ENCODE data around the gene RRAD.

Gene RRAD

DNA sequence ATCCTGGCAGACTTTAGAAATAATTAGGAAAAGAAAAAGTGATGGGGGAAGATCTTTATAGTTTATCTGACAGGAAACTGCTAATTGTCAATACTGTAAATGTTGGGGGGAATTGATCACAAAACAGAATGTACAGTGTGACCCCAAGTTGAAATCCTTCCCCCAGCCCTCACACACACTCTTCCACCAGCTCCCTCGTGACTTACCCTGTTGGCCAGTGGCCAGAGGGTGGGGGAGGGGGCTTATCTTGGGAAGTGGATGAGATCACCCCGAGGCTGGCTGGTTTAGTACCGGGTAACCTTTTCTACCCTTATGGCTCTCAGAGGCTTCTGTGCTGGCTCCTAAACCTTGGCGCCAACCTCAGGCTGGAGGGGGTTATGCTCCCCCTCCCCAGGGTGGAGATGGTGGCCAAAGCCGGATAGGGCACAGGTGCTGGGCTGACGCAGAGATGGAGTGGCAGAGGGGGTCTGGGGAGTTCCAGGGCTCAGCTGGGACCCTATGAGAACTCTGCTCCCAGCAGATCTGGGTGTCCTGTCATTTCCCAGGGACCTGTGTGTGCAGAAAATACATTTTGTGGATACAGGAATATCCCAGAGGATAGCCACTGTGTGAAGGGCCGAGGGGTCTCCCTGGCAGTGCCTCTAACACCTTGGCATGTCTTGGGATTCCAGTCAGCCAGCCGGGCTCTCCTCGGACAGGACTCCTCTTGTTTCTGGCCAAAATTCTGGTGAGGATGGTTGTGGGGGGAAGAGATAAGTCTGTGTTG lies 25.2 kb downstream of the RRAD start (continued):
- TF ChIP-seq, protein P1, sequence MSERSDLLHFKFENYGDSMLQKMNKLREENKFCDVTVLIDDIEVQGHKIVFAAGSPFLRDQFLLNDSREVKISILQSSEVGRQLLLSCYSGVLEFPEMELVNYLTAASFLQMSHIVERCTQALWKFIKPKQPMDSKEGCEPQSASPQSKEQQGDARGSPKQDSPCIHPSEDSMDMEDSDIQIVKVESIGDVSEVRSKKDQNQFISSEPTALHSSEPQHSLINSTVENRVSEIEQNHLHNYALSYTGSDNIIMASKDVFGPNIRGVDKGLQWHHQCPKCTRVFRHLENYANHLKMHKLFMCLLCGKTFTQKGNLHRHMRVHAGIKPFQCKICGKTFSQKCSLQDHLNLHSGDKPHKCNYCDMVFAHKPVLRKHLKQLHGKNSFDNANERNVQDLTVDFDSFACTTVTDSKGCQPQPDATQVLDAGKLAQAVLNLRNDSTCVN (tag by site-specific recombination; optimal IDR thresholded peaks at IDR 0.05), result no peak
- TF ChIP-seq ZFHX2 (tag by site-specific recombination; conservative IDR thresholded peaks at IDR 0.05) (0 out of 2 replicates have a peak, but pooled peaks have one; percentile 12), ZNF548 (tag by site-specific recombination; IDR thresholded peaks at IDR 0.05) (no peak), ZNF394 (tag by site-specific recombination; IDR thresholded peaks at IDR 0.05; ENCODE audit: borderline replicate concordance) (no peak), TRIM28 (IDR thresholded peaks at IDR 0.05; ENCODE audit: borderline replicate concordance, low read length) (no peak), ZNF791 (tag by site-specific recombination; IDR thresholded peaks at IDR 0.05) (no peak)
- TF ChIP-seq, protein P2, sequence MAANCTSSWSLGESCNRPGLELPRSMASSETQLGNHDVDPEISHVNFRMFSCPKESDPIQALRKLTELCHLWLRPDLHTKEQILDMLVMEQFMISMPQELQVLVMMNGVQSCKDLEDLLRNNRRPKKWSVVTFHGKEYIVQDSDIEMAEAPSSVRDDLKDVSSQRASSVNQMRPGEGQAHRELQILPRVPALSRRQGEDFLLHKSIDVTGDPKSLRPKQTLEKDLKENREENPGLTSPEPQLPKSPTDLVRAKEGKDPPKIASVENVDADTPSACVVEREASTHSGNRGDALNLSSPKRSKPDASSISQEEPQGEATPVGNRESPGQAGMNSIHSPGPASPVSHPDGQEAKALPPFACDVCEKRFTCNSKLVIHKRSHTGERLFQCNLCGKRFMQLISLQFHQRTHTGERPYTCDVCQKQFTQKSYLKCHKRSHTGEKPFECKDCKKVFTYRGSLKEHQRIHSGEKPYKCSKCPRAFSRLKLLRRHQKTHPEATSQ (tag by site-specific recombination; IDR thresholded peaks at IDR 0.05), result no peak
- TF ChIP-seq, protein P3, sequence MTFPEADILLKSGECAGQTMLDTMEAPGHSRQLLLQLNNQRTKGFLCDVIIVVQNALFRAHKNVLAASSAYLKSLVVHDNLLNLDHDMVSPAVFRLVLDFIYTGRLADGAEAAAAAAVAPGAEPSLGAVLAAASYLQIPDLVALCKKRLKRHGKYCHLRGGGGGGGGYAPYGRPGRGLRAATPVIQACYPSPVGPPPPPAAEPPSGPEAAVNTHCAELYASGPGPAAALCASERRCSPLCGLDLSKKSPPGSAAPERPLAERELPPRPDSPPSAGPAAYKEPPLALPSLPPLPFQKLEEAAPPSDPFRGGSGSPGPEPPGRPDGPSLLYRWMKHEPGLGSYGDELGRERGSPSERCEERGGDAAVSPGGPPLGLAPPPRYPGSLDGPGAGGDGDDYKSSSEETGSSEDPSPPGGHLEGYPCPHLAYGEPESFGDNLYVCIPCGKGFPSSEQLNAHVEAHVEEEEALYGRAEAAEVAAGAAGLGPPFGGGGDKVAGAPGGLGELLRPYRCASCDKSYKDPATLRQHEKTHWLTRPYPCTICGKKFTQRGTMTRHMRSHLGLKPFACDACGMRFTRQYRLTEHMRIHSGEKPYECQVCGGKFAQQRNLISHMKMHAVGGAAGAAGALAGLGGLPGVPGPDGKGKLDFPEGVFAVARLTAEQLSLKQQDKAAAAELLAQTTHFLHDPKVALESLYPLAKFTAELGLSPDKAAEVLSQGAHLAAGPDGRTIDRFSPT (tag by site-specific recombination; IDR thresholded peaks at IDR 0.05), result peak; percentile 74

DNA sequence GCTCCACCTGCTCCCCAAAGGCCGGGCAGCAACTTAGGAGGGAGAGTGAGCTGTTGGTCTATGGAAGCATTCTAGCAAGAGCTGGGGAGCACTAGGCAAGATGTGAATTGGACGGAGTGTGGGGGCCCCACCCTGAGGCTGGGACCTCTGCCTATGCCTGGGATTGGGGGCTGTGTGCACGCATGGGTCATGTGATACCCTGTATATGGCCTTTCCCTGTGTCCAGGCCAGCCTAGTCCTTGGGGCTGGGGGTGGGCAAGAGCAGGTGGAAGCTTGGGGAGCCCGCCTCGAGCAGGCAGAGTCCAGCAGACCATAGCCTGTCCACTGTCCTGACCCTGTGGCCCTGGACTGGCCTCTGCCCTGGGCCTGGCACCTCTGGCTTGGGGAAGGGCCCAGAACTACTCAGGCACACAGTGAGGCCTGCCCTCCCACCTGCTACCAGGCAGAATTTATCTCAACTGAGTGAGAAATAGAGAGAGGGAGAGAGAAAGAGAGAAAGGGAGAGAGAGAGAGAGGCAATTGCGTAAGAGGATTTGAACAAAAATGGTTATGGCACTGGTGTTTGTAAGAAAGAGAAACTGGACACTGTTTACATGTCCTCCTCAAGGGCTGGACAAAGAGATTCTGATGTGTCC lies 25.9 kb downstream of the RRAD start:
- ChIA-PET POLR2A (interaction anchor here (1.3 to 2.0 kb wide), 3 partner anchors 18 to 44 kb away, joined by 5 to 8 read pairs (median 8); partner anchors contain the start of genes CIAO2B and PDP2), CTCF (interaction anchor here (0.5 to 17.9 kb wide), 5 partner anchors 8 to 47 kb away, joined by 3 to 268 read pairs (median 3); partner anchors contain the start of genes CDH16 and RRAD)
- H3K27ac ChIP-seq (ENCODE audit: extremely low read depth, low read depth, low read length), result peak overlapping the region; percentile 20; the same call in 1 of the 2 replicates
- H3K9me3 ChIP-seq (ENCODE audit: control insufficient read depth, insufficient read depth, low read depth, low read length), result no peaks in the 10 kb centered on the region
- H3K4me1 ChIP-seq (ENCODE audit: control insufficient read depth, insufficient read depth, low read length), result peaks cover 8% of the 10 kb centered on the region; the same call in 1 of the 2 replicates
- TF ChIP-seq HOXD13 (CRISPR knock-in tag; IDR thresholded peaks at IDR 0.05; ENCODE audit: borderline replicate concordance) (no peak), ZNF184 (tag by site-specific recombination; IDR thresholded peaks at IDR 0.05) (no peak), ZNF548 (tag by site-specific recombination; IDR thresholded peaks at IDR 0.05) (no peak), ZNF138 (tag by site-specific recombination; IDR thresholded peaks at IDR 0.05; ENCODE audit: borderline replicate concordance) (no peak), ZNF366 (tag by site-specific recombination; conservative IDR thresholded peaks at IDR 0.05) (peak; percentile 89), ZNF529 (tag by site-specific recombination; IDR thresholded peaks at IDR 0.05; ENCODE audit: insufficient replicate concordance) (no peak), ZNF335 (tag by site-specific recombination; conservative IDR thresholded peaks at IDR 0.05) (no peak), PRDM1 (tag by site-specific recombination; IDR thresholded peaks at IDR 0.05) (peak; percentile 95), BCL11B (tag by site-specific recombination; IDR thresholded peaks at IDR 0.05; ENCODE audit: low read depth) (no peak), ZNF521 (tag by site-specific recombination; IDR thresholded peaks at IDR 0.05) (no peak), ZNF596 (tag by site-specific recombination; IDR thresholded peaks at IDR 0.05) (peak; percentile 89), ZBTB1 (tag by site-specific recombination; IDR thresholded peaks at IDR 0.05) (no peak)
- TF ChIP-seq, protein P4, sequence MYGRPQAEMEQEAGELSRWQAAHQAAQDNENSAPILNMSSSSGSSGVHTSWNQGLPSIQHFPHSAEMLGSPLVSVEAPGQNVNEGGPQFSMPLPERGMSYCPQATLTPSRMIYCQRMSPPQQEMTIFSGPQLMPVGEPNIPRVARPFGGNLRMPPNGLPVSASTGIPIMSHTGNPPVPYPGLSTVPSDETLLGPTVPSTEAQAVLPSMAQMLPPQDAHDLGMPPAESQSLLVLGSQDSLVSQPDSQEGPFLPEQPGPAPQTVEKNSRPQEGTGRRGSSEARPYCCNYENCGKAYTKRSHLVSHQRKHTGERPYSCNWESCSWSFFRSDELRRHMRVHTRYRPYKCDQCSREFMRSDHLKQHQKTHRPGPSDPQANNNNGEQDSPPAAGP (tag by site-specific recombination; IDR thresholded peaks at IDR 0.05), result no peak
- H3K4me3 ChIP-seq (ENCODE audit: low read depth, low read length), result no peak overlapping the region
- no peaks in the 10 kb centered on the region for H3K36me3 ChIP-seq (ENCODE audit: control insufficient read depth in 2 of 2, insufficient read depth in 1 of 2, low read length in 2 of 2)

Measured in HEK293 (cell line).